ENCODE results near the gene RFX8.

Gene RFX8

DNA sequence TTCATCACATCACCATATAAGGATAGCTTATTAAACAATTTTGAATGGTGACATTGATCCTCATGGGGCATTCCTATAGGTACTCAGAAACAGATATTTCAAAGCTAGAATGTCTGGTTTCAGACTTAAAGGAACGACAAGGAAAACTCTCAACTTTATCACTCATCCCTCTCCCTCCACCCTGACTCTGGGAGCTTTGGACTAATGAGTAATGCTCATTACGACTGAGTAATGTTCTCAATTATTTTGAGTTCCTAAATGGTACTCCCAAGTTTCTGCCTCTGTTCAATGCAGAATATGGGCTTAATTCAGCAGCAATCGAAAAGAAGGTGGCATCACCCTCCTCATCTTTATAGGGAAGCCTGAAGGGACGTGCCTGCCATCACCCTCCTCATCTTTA lies 43.4 kb downstream of the RFX8 start:
- Histone ChIP-seq H3K27me3 (ENCODE audit: control insufficient read depth, low read length) (peaks cover 7% of the 10 kb centered on the region), H3K4me2 (ENCODE audit: low read length) (no peak overlapping the region), H3K9me3 (ENCODE audit: control insufficient read depth, insufficient read depth, low read length) (no peaks in the 10 kb centered on the region), H4K20me1 (ENCODE audit: control insufficient read depth, insufficient read depth, low read depth, low read length) (no peaks in the 10 kb centered on the region), H3F3A (ENCODE audit: control insufficient read depth, insufficient read depth) (no peaks in the 10 kb centered on the region), H3K4me1 (ENCODE audit: control insufficient read depth, low read length) (no peaks in the 10 kb centered on the region), H3K4me3 (ENCODE audit: low read length) (no peak overlapping the region), H3K79me2 (ENCODE audit: control insufficient read depth, low read length) (no peaks in the 10 kb centered on the region), H3K9me2 (replicated peaks; ENCODE audit: control insufficient read depth, low read length) (no peaks in the 10 kb centered on the region), H3K36me3 (ENCODE audit: control insufficient read depth, low read length) (no peaks in the 10 kb centered on the region), H3K27ac (ENCODE audit: low read depth, low read length) (no peak overlapping the region)
- TF ChIP-seq, protein P1, sequence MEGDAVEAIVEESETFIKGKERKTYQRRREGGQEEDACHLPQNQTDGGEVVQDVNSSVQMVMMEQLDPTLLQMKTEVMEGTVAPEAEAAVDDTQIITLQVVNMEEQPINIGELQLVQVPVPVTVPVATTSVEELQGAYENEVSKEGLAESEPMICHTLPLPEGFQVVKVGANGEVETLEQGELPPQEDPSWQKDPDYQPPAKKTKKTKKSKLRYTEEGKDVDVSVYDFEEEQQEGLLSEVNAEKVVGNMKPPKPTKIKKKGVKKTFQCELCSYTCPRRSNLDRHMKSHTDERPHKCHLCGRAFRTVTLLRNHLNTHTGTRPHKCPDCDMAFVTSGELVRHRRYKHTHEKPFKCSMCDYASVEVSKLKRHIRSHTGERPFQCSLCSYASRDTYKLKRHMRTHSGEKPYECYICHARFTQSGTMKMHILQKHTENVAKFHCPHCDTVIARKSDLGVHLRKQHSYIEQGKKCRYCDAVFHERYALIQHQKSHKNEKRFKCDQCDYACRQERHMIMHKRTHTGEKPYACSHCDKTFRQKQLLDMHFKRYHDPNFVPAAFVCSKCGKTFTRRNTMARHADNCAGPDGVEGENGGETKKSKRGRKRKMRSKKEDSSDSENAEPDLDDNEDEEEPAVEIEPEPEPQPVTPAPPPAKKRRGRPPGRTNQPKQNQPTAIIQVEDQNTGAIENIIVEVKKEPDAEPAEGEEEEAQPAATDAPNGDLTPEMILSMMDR (IDR thresholded peaks at IDR 0.05; ENCODE audit: low read depth, low read length, poor library complexity, severe bottlenecking) = no peak
- no peak for TF ChIP-seq EZH2phosphoT487 (IDR thresholded peaks at IDR 0.05; ENCODE audit: borderline replicate concordance, low read length)

DNA sequence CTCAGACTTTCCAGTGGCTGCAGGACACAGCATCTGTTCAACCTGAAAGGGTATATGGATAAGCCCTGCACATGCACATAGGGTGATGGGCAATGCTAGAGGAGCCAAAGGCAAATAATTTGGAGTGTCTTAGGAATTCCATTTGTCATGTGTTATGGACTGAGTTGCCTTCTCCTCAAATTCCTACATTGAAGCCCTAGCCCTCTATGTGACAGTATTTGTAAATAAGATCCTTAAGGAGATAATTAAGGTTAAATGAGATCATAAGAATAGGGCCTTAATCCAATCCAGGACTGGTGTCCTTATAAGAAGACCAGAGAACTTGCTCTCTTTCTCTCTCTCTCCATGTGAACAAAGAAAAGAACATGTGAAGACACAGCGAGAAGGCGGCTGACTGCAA lies 44.8 kb downstream of the RFX8 start:
- H3K27ac ChIP-seq (ENCODE audit: low read depth, low read length) = no peak overlapping the region
- H3F3A ChIP-seq (ENCODE audit: control insufficient read depth, insufficient read depth) = no peaks in the 10 kb centered on the region
- H3K4me3 ChIP-seq (ENCODE audit: low read length) = no peak overlapping the region
- H3K36me3 ChIP-seq (ENCODE audit: control insufficient read depth, low read length) = no peaks in the 10 kb centered on the region
- no peaks in the 10 kb centered on the region for H3K79me2 ChIP-seq (ENCODE audit: control insufficient read depth, low read length)
- no peaks in the 10 kb centered on the region for H3K9me3 ChIP-seq (ENCODE audit: control insufficient read depth, insufficient read depth, low read length)
- no peaks in the 10 kb centered on the region for H3K4me1 ChIP-seq (ENCODE audit: control insufficient read depth, low read length)
- H4K20me1 ChIP-seq (ENCODE audit: control insufficient read depth, insufficient read depth, low read depth, low read length) = no peaks in the 10 kb centered on the region
- H3K27me3 ChIP-seq (ENCODE audit: control insufficient read depth, low read length) = peaks cover 7% of the 10 kb centered on the region
- no peak overlapping the region for H3K4me2 ChIP-seq (ENCODE audit: low read length)
- TF ChIP-seq EZH2phosphoT487 (IDR thresholded peaks at IDR 0.05; ENCODE audit: borderline replicate concordance, low read length) = no peak
- TF ChIP-seq, protein P1 (IDR thresholded peaks at IDR 0.05; ENCODE audit: low read depth, low read length, poor library complexity, severe bottlenecking) = no peak
- H3K9me2 ChIP-seq (replicated peaks; ENCODE audit: control insufficient read depth, low read length) = no peaks in the 10 kb centered on the region

DNA sequence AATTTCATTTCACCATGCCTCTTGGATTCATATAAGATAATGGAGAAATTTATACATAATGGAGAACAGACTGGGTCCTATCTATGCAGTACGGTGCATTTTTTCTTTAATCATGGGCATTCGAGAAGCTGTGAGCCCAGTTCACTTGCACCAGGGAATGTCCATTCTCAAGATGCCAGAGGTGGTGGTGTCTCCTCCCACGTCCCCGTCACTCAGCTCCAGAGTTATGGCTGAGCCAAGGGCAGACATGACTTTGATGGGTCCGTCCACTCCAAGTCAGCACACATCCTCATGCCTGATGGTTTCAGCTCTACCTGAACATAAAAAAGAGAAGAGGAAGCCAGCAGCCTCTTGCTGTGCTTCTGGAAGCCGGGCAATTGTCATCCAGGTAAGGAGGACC lies 45.5 kb downstream of the RFX8 start:
- Histone ChIP-seq H3K36me3 (ENCODE audit: control insufficient read depth, low read length) (no peaks in the 10 kb centered on the region), H3K9me2 (replicated peaks; ENCODE audit: control insufficient read depth, low read length) (no peaks in the 10 kb centered on the region), H4K20me1 (ENCODE audit: control insufficient read depth, insufficient read depth, low read depth, low read length) (no peaks in the 10 kb centered on the region), H3K4me3 (ENCODE audit: low read length) (no peak overlapping the region), H3K27ac (ENCODE audit: low read depth, low read length) (no peak overlapping the region), H3F3A (ENCODE audit: control insufficient read depth, insufficient read depth) (no peaks in the 10 kb centered on the region), H3K4me1 (ENCODE audit: control insufficient read depth, low read length) (no peaks in the 10 kb centered on the region), H3K27me3 (ENCODE audit: control insufficient read depth, low read length) (peaks cover 7% of the 10 kb centered on the region), H3K9me3 (ENCODE audit: control insufficient read depth, insufficient read depth, low read length) (no peaks in the 10 kb centered on the region), H3K4me2 (ENCODE audit: low read length) (no peak overlapping the region), H3K79me2 (ENCODE audit: control insufficient read depth, low read length) (no peaks in the 10 kb centered on the region)
- TF ChIP-seq, protein P1 (IDR thresholded peaks at IDR 0.05; ENCODE audit: low read depth, low read length, poor library complexity, severe bottlenecking) = no peak
- no peak for TF ChIP-seq EZH2phosphoT487 (IDR thresholded peaks at IDR 0.05; ENCODE audit: borderline replicate concordance, low read length)

Measured in DOHH2 (cell line).